ENCODE data around the gene FDX2. TPM values are rescaled to one million over a fixed set of nuclear protein-coding genes. Genes with fewer than 3 reads are reported as not detected.
A peak's percentile ranks its signal among the peaks of the same experiment; 100 is the strongest.

The FDX2 gene
- total and polyA plus RNA-seq, 2 of the 8 experiments (the other 6 are each of a cell fraction or from before 2014, with no cell fraction given): 27.0 to 64.4 TPM

DNA sequence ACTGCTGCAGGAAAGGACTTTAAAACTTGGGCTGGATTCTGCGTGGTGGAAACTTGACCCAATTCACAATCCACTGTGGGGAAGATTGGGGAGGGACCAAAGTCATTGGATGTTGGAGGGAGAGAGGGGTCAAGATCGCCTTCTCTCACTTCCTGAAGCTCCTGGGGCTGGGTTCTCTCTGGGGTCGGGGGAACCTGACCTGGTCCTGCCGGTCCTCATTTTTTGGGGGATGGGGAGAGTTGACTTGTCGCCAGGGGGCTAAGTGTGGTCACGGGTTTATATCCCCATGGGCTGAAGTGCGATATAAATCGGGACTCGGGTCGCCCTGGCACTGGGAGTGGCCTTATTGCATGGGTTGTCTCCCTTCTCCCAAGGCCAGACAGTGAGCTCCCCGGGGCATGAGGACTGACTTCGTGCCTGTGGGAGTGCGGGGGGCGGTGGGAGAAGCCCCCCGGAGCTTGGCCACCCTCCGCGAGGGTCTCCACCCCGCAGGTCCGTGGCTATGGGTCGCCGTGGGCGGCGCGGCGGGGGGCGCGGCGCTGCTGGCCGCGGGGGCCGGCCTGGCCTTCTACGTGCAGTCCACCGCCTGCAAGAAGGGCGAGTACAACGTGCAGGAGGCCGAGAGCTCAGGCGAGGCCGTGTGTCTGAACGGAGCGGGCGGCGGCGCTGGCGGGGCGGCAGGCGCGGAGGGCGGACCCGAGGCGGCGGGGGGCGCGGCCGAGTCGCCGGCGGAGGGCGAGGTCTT is 19.8 kb downstream of the FDX2 start:
- H3K27ac ChIP-seq (ENCODE audit: low read depth, low read length): no peak overlapping the region
- CTCF ChIA-PET (ENCODE audit: partially characterized antibody): interaction anchor here (0.7 to 2.2 kb wide), 12 partner anchors 11 to 125 kb away, joined by 3 to 15 read pairs (median 4); partner anchors contain the start of gene ICAM1
- H3K56ac ChIP-seq (replicated peaks; ENCODE audit: insufficient read length, low read depth, low read length): no peak overlapping the region
- no peak overlapping the region; the same call in 1 of the 2 replicates for H3K18ac ChIP-seq (ENCODE audit: extremely low read depth, low read length)
- no peak overlapping the region for H2BK15ac ChIP-seq (ENCODE audit: low read length)
- H3K23ac ChIP-seq (ENCODE audit: insufficient read length): no peak overlapping the region
- no peak overlapping the region for H2BK12ac ChIP-seq (ENCODE audit: low read depth, low read length)
- no peak overlapping the region for H2BK120ac ChIP-seq (replicated peaks; ENCODE audit: low read depth, low read length)
- FAIRE-seq: no peak
- H4K91ac ChIP-seq (replicated peaks; ENCODE audit: insufficient read length, low read length): no peak overlapping the region
- no peaks in the 10 kb centered on the region for H3K79me1 ChIP-seq (ENCODE audit: low read depth, low read length)
- H4K5ac ChIP-seq (ENCODE audit: insufficient read length, low read depth, low read length): no peak overlapping the region
- peak overlapping the region; percentile 84 to 88 for H3K4me2 ChIP-seq (ENCODE audit: insufficient read depth in 1 of 2, low read depth in 2 of 2, low read length in 2 of 2)
- H3K4ac ChIP-seq (replicated peaks; ENCODE audit: insufficient read length, low read depth, low read length): no peak overlapping the region
- no peak overlapping the region for H3K9ac ChIP-seq (replicated peaks in 1 of 4; ENCODE audit: extremely low read depth in 1 of 4, low read depth in 3 of 4, low read length in 3 of 4)
- H4K20me1 ChIP-seq (replicated peaks in 1 of 2; ENCODE audit: control insufficient read depth in 1 of 2, insufficient read depth in 2 of 2, low read length in 2 of 2): peaks cover 0 to 20% of the 10 kb centered on the region in 2 experiments
- H3K79me2 ChIP-seq (ENCODE audit: control insufficient read depth in 1 of 2, insufficient read depth in 2 of 2, low read length in 2 of 2): no peaks in the 10 kb centered on the region
- H3K23me2 ChIP-seq (ENCODE audit: low read depth, low read length): peaks cover 18% of the 10 kb centered on the region; the same call in 1 of the 2 replicates
- H3K4me3 ChIP-seq (ENCODE audit: extremely low read depth in 1 of 4, insufficient read depth in 2 of 4, low read depth in 3 of 4, low read length in 4 of 4): peak overlapping the region; percentile 19 to 59 (median 40)
- peaks cover 0 to 28% (median 13%) of the 10 kb centered on the region in 4 experiments; a peak in 6 of 7 replicates for H3K4me1 ChIP-seq (replicated peaks in 1 of 4; ENCODE audit: control insufficient read depth in 3 of 4, insufficient read depth in 4 of 4, low read length in 3 of 4)
- H2BK5ac ChIP-seq (ENCODE audit: low read depth, low read length): no peak overlapping the region
- 0 out of 2 replicates have a peak overlapping the region, but pooled peaks have one; percentile 30 for H2AFZ ChIP-seq (ENCODE audit: low read length)
- no peaks in the 10 kb centered on the region for H3K36me3 ChIP-seq (ENCODE audit: control insufficient read depth in 2 of 4, insufficient read depth in 4 of 4, low read length in 3 of 4)
- H3K14ac ChIP-seq (ENCODE audit: insufficient read length): no peak overlapping the region
- WGBS, 2 experiments (ENCODE audit: extremely low coverage in 1 of 2, insufficient coverage in 1 of 2, insufficient read length in 1 of 2, insufficient replicate concordance in 2 of 2, low coverage in 1 of 2, low lambda C conversion rate in 2 of 2, missing lambda C conversion rate in 1 of 2): 3% methylated on average over 34 of the region's 58 CpGs; no CpG with 5 or more reads in 1 of the 2 experiments
- POLR2A ChIA-PET (ENCODE audit: partially characterized antibody): interaction anchor here (1.0 to 1.9 kb wide), 7 partner anchors 9 to 35 kb away, joined by 3 to 8 read pairs (median 5); partner anchors contain the start of genes FDX2, ICAM1 and ICAM4
- H4K8ac ChIP-seq (ENCODE audit: extremely low read depth, insufficient read depth, low read length): peak overlapping the region; percentile 29; the same call in 1 of the 2 replicates
- no peak overlapping the region for H2AK5ac ChIP-seq (ENCODE audit: low read depth, low read length)
- DNase-seq (ENCODE audit: low read depth in 1 of 2, low spot score in 2 of 2): peak in 1 of 2 experiments; percentile 75
- H2BK20ac ChIP-seq (ENCODE audit: low read length): no peak overlapping the region
- no peaks in the 10 kb centered on the region for H3K9me3 ChIP-seq (ENCODE audit: insufficient read depth in 2 of 2, low read depth in 1 of 2, low read length in 1 of 2)
- peaks cover 35 to 62% (median 57%) of the 10 kb centered on the region in 4 experiments for H3K27me3 ChIP-seq (replicated peaks in 1 of 4; ENCODE audit: control insufficient read depth in 3 of 4, extremely low read depth in 1 of 4, insufficient read depth in 3 of 4, low read length in 3 of 4)
- TF ChIP-seq EP300 (IDR thresholded peaks at IDR 0.05; ENCODE audit: borderline replicate concordance in 1 of 2, low read depth in 2 of 2, low read length in 2 of 2): no peak
- peak; percentile 71; the same call in 1 of the 2 replicates for TF ChIP-seq E2F6 (IDR thresholded peaks at IDR 0.05)
- peak; percentile 86 for TF ChIP-seq KDM4A (IDR thresholded peaks at IDR 0.05; ENCODE audit: low read depth, low read length, severe bottlenecking)
- no peak for TF ChIP-seq TEAD4 (IDR thresholded peaks at IDR 0.05; ENCODE audit: low read depth, low read length)
- TF ChIP-seq NANOG (IDR thresholded peaks at IDR 0.05; ENCODE audit: insufficient read depth, low read depth, low read length, poor library complexity, severe bottlenecking): no peak
- no peak for TF ChIP-seq GTF2F1 (IDR thresholded peaks at IDR 0.05; ENCODE audit: borderline replicate concordance, low read depth, low read length)
- no peak for TF ChIP-seq KDM5A (IDR thresholded peaks at IDR 0.05; ENCODE audit: low read length)
- no peak for TF ChIP-seq CTBP2 (IDR thresholded peaks at IDR 0.05; ENCODE audit: borderline replicate concordance, insufficient read depth, insufficient read length, low read length)
- no peak for TF ChIP-seq KDM1A (IDR thresholded peaks at IDR 0.05; ENCODE audit: borderline replicate concordance, low read length)
- TF ChIP-seq ZNF274 (IDR thresholded peaks at IDR 0.05; ENCODE audit: borderline replicate concordance, extremely low read depth, low read length): no peak
